GM18868 (cell line): Measurements from ENCODE around the gene MUC5B.
"Not testable (repeated sequence)": the region's sequence is repeated elsewhere in the genome, so short reads cannot be mapped to it uniquely, and the experiment has no call there.

Experiments used
- ATAC-seq: cut with Tn5 transposase; IDR thresholded peaks from one replicate; pipeline ENCODE4 v1.9.1; 2021; ENCODE audit warnings: mild to moderate bottlenecking, moderate library complexity; ENCODE audit not compliant: unreplicated experiment

Gene MUC5B

GRCh38 chr11:1201395-1202153 is 21.3 kb upstream of the MUC5B start:
- no peak for ATAC-seq

DNA sequence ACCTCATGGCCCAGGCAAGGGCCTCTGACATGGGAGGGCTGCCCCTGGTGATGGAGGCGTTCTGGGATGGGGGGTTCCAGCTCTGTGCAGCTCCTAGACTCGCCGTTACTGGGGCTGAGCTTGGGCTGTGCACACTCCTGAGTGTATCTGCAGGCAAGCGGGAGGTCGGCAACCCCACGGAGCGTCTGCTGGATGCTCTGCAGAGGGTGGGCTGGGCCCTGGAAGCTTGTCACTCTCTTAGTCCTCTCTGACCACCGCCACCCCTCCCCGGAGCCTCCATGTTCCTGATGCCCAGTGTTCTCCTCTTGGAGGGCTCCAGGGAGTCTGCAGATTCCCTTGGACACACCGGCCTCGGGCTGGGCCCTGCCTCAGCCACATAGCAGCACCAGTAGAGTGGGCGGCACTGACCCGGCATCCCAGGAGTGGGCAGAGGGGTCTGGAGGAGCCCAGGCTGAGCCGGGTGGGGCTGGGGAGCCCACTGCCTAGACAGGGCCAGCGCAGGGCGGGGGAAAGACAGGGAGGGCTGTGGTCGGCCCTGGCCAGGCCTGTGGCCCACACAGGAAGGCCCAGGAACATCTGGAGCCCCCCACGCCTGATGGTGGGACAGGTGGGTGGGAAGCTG is 20.6 kb upstream of the MUC5B start:
- ATAC-seq, result no peak

GRCh38 chr11:1202776-1203504 is 19.9 kb upstream of the MUC5B start:
- no peak for ATAC-seq

GRCh38 chr11:1203505-1204271 is 19.2 kb upstream of the MUC5B start:
- ATAC-seq, result no peak

DNA sequence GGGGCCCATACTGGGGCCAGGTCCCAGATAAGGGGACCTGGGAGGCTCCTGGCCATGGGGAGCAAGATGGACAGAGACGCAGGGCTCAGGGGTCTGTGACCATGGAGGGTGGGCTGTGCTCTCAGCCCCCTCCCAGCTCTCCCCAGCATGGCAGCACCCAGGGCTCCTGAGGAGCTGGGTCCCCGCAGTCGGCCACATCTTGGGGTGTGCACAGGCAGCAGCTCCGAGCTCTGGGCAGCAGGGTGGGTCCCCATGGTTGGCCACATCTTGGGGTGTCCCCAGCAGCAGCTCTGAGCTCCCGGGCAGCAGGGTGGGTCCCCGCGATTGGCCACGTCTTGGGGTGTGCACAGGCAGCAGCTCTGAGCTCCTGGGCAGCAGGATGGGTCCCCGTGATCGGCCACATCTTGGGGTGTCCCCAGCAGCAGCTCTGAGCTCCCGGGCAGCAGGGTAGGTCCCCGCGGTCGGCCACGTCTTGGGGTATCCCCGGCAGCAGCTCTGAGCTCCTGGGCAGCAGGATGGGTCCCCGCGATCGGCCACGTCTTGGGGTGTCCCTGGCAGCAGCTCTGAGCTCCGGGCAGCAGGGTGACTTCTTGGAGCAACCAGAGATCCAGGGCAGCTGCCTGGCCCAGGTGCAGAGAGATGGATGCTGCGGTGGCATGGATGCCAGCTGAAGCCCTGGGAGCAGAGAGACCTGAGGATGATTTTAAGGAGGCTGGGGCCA is 18.3 kb upstream of the MUC5B start:
- no peak for ATAC-seq

DNA sequence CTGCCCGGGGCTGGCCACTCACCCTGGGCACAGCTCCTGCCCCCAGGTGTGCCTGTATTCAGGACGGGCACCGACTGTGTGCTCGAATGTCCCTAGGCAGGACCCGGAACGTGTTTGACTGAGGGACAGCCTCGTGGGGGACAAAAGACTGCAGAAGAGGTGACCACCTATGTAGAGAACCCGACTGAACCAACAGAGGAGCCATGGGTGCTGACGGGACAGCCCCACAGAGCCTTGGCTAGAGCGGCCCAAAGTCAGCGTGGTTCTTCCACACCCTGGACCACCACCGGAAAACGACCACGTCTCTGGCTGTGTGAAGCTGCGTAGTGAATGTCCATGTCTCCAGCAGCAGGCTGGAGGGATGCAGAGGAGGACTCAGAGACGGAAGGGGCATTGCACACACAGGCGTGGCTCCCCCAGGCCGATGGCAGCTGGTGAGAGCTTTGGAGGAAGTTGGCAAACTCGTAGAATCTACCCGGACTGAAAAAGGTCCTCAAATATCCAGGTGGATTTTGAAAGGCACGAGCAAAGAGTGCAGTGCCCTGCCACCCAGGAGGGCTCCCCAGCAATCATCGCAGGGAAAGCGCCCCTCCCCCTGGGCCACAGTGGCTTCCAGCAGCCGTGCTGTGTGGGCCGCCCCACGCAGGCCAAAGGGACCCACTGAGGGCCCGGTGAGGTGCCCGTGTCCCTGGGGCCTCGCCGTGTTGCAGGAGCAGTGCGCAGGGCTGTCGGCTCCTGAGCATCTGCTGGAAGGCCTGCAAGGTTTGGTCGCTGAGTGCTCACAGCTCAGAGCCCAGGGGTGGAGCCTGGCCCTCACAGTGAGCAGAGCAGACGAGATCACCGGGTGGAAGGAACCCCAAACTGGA is 17.5 kb upstream of the MUC5B start:
- no peak for ATAC-seq

DNA sequence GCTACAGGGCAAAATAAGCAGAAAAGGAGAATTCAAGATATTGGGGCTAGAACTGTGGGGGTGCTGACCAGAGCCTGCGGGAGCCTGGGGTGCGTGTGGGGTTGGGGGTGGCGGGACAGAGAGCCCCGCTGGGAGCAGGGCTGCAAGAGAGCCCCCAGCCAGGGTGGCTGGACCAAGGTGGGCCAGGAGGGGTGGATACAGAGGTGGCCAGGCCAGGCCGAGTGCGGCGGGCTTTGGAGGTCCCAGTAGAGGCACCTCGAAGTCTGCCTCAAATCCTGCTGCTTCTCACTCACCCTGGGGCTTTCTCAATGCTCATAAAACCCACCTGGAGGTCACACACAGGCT is 16.9 kb upstream of the MUC5B start:
- no peak for ATAC-seq

DNA sequence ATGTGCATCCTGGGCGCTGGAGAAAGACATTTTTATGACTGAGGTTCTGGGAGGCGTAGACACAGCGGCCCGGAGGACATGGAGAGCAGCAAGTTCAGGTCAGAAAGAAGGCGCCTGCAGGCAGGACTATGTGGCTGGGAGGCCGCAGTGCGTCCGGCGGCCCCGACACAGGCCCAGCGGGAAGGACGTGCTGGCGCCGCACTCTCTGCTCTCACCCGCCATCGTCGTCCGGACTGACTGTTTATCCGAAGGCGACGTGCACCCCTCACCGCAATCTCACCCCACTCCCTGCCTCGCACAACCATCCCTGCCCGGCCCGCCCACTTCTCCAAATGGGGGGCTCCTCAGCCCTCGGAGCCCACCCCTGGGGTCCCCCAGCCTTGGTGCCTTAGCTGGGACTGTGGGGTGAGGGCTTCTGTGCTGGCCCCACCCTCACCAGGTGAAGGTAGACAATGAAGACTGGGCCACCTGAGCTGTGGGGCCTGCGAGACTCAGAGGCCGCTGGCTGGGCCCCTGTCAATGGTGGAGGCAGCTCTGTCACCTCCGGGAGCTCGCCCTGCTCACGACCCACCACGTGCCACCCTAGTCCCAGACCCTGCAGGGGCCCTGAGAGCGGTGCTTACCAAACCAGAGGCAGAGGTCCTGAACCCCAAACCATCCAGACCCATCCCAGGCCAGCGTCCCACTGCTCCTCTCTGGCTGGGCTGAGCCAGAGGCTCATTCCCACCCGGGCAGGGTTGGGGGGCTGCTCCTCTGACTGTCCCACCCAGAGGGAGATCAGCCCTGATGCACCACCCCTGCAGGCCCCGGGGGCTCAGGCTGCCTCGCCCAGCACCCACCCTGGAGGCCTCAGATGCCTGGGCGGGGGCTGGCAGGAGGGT is 16.2 kb upstream of the MUC5B start:
- ATAC-seq, result no peak

DNA sequence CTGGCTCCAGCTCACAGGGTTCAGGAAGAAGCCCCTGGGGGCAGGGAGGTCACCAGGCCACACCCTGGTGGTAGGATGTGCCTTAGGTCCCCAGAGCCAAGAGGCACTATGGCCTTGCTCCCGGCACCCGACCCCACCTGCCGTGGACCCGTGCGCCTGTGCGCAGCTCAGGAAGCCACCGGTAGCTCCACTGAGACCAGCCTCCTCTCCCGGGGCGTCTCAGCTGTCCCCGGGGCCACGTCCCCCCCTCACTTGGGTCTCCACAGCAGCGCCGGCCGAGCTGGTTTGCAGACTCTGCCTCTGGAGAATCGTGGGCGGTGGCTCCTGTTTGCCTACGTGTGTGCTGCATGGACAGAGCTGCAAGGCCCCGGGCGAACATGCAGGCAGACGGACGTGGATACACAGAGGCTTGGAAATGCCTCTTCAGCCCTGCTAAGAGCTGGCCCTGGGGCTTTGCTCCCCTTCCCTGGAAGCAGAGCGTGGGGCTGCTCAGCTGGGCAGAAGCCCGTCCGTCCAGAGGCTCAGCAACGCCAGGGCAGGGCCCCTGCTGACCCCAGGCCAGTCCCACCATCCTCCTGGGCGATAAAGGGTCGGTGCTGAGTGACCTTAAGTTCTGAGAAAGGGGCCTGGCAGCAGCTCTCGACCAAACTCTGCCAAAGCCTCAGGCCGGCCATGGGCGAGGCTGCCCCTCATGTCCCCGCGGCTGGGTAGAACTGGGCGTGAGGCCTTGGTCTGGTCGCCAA is 15.3 kb upstream of the MUC5B start:
- ATAC-seq, result no peak

- ATAC-seq, result no peak
These were observed 14.8 kb upstream of the MUC5B start for GRCh38 chr11:1208144-1208393.

GRCh38 chr11:1208394-1209261 is 14.2 kb upstream of the MUC5B start:
- ATAC-seq, result no peak

- no peak for ATAC-seq
These were observed 13.4 kb upstream of the MUC5B start for GRCh38 chr11:1209371-1210057.

DNA sequence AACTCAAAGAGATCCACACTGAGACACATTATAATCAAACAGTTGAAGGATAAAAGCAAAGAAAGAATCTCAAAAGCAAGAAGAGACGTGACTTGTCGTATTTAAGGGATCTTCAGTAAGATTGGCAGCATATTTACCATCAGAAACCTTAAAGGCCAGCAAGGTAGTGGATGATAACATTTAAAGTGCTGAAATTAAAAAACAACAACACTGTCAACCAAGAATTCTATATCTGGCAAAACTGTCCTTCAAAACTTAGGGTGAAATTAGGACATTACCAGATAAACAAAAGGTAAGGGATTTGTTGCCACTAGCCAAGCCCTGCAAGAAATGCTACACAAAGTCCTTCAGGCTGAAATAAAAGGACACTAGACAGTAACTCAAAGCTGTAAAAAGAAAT is 11.0 kb upstream of the MUC5B start:
- no peak for ATAC-seq

DNA sequence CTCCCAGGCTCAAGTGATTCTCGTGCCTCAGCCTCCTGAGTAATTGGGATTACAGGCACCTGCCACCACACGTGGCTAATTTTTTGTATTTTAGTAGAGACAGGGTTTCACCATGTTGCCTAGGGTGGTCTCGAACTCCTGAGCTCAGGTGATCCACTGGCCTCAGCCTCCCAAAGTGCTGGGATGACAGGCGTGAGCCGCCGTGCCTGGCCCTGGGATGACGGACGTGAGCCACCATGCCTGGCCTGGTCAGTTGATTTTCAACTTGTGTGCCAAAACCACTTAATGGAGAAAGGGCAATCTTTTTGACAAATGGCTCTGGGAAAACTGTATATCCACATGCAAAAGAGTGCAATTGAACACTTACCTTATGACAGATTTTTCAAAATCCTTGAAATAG is 7.0 kb upstream of the MUC5B start:
- not testable (repeated sequence) for ATAC-seq

DNA sequence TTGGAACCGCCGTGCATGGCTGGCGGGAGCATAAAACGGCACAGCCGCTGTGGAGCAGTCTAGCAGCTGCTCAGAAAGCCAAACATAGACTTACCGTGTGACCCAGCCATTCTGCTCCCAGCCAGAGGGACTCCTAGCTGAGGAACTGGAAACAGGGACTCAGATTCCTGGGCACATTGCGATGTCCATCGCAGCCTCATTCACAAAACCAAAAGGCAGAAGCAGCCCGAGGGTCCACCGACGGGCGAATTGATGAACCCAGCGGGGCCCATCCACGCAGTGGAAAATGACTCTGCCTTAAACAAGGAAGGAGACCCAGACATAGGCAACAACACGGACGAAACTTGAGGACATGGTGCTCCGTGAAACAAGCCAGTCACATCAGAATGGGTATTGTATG is 5.7 kb upstream of the MUC5B start:
- ATAC-seq, result no peak

- no peak for ATAC-seq
These were observed 4.5 kb upstream of the MUC5B start for GRCh38 chr11:1218256-1218787.
